ENCODE data around the gene FGGY. TPM values are rescaled to one million over a fixed set of nuclear protein-coding genes. Genes with fewer than 3 reads are reported as not detected.

The FGGY gene
- total RNA-seq, 1 experiment from 2014 or later: 12.0 TPM

- no peak for TF ChIP-seq AFF4 (CRISPR knock-in tag; IDR thresholded peaks at IDR 0.05; ENCODE audit: borderline replicate concordance)
- no peak for TF ChIP-seq CDX4 (CRISPR knock-in tag; IDR thresholded peaks at IDR 0.05; ENCODE audit: borderline replicate concordance)
Measured at GRCh38 chr1:59714219-59714618, 417.3 kb downstream of the FGGY start (continued).

GRCh38 chr1:59714966-59715365 lies 418.1 kb downstream of the FGGY start:
- ATAC-seq: no peak
- no peak for DNase-seq (ENCODE audit: low spot score)
- H3K4me1 Mint-ChIP-seq: peaks cover 8% of the 10 kb centered on the region
- H3K27me3 Mint-ChIP-seq (ENCODE audit: low read depth): no peaks in the 10 kb centered on the region; the same call in 1 of the 2 replicates
- ChIA-PET CTCF (no interaction called here), POLR2A (no interaction called here)
- H3K4me3 Mint-ChIP-seq: no peak overlapping the region
- no peak for TF ChIP-seq ZNF317 (CRISPR knock-in tag; IDR thresholded peaks at IDR 0.05; ENCODE audit: borderline replicate concordance, low read depth)
- no peak for TF ChIP-seq AR (CRISPR knock-in tag; IDR thresholded peaks at IDR 0.05)
- TF ChIP-seq ARID4B (CRISPR knock-in tag; IDR thresholded peaks at IDR 0.05; ENCODE audit: borderline replicate concordance): no peak
- TF ChIP-seq TEAD4 (CRISPR knock-in tag; IDR thresholded peaks at IDR 0.05): no peak
- TF ChIP-seq TEAD1 (CRISPR knock-in tag; IDR thresholded peaks at IDR 0.05): no peak
- no peak for TF ChIP-seq STAT6 (CRISPR knock-in tag; conservative IDR thresholded peaks at IDR 0.05; ENCODE audit: low read depth)
- no peak for TF ChIP-seq FOXJ3 (CRISPR knock-in tag; IDR thresholded peaks at IDR 0.05; ENCODE audit: borderline replicate concordance)
- no peak for TF ChIP-seq ERG (CRISPR knock-in tag; IDR thresholded peaks at IDR 0.05)
- TF ChIP-seq ZBTB21 (CRISPR knock-in tag; IDR thresholded peaks at IDR 0.05; ENCODE audit: borderline replicate concordance): no peak
- no peak for TF ChIP-seq E2F1 (CRISPR knock-in tag; IDR thresholded peaks at IDR 0.05)
- no peak for TF ChIP-seq ZSCAN18 (CRISPR knock-in tag; IDR thresholded peaks at IDR 0.05)
- no peak overlapping the region for H3K27ac Mint-ChIP-seq
- H3K36me3 Mint-ChIP-seq: peaks cover 8% of the 10 kb centered on the region
- peaks cover 22% of the 10 kb centered on the region for H3K9me3 Mint-ChIP-seq

All from WTC11 (cell line).